Measurements from ENCODE around the gene CAMTA1. TPM values are rescaled to one million over a fixed set of nuclear protein-coding genes. Genes with fewer than 3 reads are reported as not detected.

CAMTA1 gene
- total and polyA plus RNA-seq, 9 of the 15 experiments (the other 6 are each of a cell fraction or from before 2014, with no cell fraction given), result 43.9 to 161 (median 65.9) TPM

- no peak for TF ChIP-seq ZNF121 (CRISPR knock-in tag; conservative IDR thresholded peaks at IDR 0.05)
- TF ChIP-seq BCL6 (CRISPR knock-in tag; IDR thresholded peaks at IDR 0.05), result no peak
- no peak for TF ChIP-seq THAP12 (CRISPR knock-in tag; IDR thresholded peaks at IDR 0.05)
These were observed 798.2 kb downstream of the CAMTA1 start (continued) for GRCh38 chr1:7583291-7584096.

GRCh38 chr1:7584157-7584556, 798.9 kb downstream of the CAMTA1 start:
- Histone ChIP-seq H3K27ac (ENCODE audit: extremely low read depth, low read depth, low read length) (no peak overlapping the region), H3K27me3 (ENCODE audit: control insufficient read depth in 2 of 2, insufficient read depth in 2 of 2, low read length in 2 of 2) (peaks cover 26 to 84% of the 10 kb centered on the region in 2 experiments), H3K4me1 (replicated peaks in 1 of 2; ENCODE audit: control insufficient read depth in 2 of 2, insufficient read depth in 2 of 2, low read length in 2 of 2) (peaks cover 10 to 14% of the 10 kb centered on the region in 2 experiments; a peak in 4 of 5 replicates), H3K36me3 (ENCODE audit: control insufficient read depth, insufficient read depth, low read length) (no peaks in the 10 kb centered on the region), H3K9me3 (replicated peaks; ENCODE audit: control insufficient read depth, insufficient read depth, low read depth, low read length) (no peaks in the 10 kb centered on the region), H3K4me2 (ENCODE audit: insufficient read depth, low read length) (no peak overlapping the region), H3K79me2 (ENCODE audit: control insufficient read depth, insufficient read depth, low read length) (no peaks in the 10 kb centered on the region), H3K4me3 (no peak overlapping the region), H4K20me1 (replicated peaks; ENCODE audit: control insufficient read depth, insufficient read depth, low read length) (peaks cover 23% of the 10 kb centered on the region), H3K9ac (ENCODE audit: insufficient read depth in 1 of 2, low read depth in 2 of 2, low read length in 2 of 2) (no peak overlapping the region), H3K9me1 (ENCODE audit: control insufficient read depth, insufficient read depth, low read length) (no peaks in the 10 kb centered on the region), H2AFZ (ENCODE audit: low read depth, low read length) (no peak overlapping the region)
- TF ChIP-seq LEF1 (IDR thresholded peaks at IDR 0.05) (no peak), ZNF583 (CRISPR knock-in tag; IDR thresholded peaks at IDR 0.05) (no peak), CAMTA2 (CRISPR knock-in tag; conservative IDR thresholded peaks at IDR 0.05) (no peak)
- CTCF ChIA-PET (ENCODE audit: low intra/inter-chr PET ratio), result no interaction called here
- in situ Hi-C loops (cut with MboI) (no loop called here), intact Hi-C loops (cut with micrococcal nuclease) (no loop called here)
- ATAC-seq (no peak), DNase-seq (ENCODE audit: extremely low read depth in 1 of 4, low spot score in 3 of 4) (no peak), FAIRE-seq (no peak)
- POLR2A ChIA-PET, result no interaction called here
- whole genome bisulfite sequencing (ENCODE audit: insufficient coverage, low coverage, missing lambda C conversion rate), result 4% methylated on average over 11 of the region's 11 CpGs
- BruUV-seq (replicated peaks), result no TSS peak
